ENCODE results near the gene BCLAF3.

DNA sequence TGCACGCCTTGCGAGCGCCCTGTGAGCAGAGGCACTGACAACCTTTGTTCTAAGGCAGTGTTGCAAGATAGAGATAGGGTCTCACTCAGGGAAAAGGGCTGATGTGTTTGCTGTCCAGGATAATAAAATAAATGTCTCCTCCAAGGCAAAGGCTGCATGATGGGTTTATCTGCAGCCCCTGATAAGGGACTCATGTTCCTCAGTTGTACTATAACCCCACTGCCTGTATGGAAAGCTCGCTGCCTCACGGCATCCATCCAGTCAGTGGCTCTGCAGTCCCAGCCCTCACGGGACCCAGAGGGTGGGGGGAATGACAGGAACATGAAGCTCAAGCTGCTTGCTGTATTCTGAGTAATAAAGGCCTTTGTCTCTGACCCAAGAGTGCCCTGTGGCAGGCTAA lies 22.6 kb downstream of the BCLAF3 start:
- TF ChIP-seq CTCF (IDR thresholded peaks at IDR 0.05) (no peak), POLR2AphosphoS5 (IDR thresholded peaks at IDR 0.05) (no peak)
